ENCODE measurements around the gene ATP5F1C.
"Not testable (repeated sequence)": the region's sequence is repeated elsewhere in the genome, so short reads cannot be mapped to it uniquely, and the experiment has no call there.

Gene ATP5F1C

DNA sequence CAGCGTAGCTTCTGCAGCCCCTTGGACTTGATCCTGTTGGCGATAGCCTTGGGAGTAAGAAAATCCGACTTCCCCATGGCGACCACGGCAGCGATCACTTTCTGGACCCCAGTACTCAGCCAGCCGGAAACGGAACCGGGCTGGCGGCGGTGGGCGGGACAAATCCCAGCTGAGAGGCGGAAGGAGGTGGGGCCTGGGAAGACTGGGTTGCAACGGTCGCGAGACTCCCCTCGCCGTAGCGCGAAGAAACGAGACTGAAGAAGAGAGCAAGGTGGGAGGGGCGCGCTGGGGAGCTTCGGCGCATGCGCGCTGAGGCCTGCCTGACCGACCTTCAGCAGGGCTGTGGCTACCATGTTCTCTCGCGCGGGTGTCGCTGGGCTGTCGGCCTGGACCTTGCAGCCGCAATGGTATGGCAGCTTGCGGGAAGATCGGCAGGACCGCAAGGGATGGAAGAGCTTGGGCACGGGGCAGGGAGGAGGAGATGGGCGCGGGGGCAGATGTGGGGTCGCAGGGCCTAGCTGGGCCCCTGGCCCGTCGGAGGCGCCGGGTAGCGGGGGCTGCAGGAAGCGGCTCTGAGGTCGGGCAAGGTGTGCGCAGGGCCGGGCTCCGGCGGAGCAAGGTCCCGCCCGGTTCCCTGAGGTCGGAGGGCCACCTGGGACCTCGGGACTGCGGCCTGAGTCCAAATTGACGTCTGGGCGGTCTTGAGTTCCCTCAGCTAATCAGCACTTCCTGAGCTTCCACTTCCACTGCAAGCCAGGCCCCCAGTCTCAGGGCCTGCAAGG lies at the start of gene ATP5F1C, which contains the start of gene KIN:
TSS of gene ATP5F1C (plus strand) at position 321 of the 782 bp plus-strand sequence. CDS start at position 352, 31 bp downstream.
TSS of gene KIN (minus strand) at position 137 of the 782 bp plus-strand sequence. CDS start at position 77, 60 bp downstream.
- peak; percentile 98 for DNase-seq

DNA sequence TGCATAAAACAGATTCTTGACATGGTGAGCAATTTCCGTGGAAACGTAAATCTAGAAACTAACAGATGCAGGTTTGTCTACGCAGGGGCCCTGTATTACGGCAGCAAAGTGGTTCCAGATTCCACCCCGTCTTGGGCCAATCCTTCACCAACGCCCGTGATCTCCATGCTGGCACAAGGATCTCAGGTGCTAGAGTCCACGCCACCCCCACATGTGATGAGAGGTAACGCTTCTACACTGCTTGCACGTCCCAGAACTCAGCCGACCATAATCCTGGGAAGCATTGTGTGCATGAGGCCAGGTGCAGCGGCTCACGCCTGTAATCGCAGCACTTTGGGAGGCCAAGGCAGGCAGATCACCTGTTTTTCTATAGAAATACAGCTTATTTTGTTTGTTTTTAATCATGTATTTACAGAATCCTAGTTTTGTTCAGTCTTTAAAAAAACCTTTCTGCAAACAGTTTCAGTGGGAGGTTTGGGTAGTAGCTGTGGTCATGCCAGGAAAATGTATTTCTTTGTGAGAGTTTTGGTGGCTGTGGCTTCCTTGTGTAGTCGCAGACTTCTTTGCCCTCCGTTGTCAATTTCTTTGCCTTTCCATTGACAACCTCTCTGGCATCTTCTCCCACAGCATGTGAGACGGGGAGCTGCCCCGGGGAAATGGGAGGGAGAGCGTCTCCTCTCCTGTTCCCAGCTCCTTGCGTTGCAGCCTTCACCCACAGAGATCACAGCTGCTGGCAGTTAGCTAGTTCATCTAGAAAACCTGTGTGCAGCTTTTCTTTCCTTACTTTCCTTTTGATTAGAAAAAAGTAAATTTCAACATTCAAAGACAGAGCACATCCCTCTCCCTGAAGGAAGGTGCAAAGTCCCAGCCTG lies 49.2 kb upstream of the ATP5F1C start:
- no peak for DNase-seq

DNA sequence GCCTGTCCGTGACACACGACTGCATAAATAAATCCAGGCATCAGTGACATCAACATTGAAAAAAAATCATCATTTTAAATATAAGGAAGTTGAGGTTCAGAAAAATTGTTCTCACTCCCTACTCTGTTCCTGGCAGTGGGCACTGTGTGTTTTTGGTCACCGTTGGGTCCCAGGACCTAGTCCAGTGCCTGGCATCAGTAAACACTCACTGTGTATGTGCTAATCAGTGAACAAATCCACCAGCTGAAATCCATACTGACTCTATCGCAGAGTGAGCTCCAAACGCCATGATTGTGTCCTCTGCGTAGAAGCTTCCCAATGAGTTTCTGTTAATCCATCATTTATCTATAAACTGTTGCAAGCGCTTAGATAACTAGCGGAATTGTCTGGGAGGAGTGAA lies 43.7 kb upstream of the ATP5F1C start:
- DNase-seq, result no peak

DNA sequence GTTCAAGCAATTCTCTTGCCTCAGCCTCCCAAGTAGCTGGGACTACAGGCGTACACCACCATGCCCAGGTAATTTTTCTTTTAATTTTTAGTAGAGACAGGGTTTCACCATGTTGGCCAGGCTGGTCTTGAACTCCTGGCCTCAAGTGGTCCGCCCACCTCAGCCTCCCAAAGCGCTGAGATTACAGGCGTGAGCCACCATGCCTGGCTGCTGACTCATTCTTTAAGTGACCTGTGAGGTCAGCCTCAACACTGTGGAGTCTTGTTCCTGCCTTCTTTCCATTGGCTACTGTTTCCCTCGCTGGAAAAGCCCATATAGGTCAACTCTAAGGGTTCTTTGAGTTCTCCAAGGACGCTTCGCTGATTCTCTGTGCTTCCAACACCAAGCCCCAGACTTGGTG lies 39.3 kb upstream of the ATP5F1C start:
- DNase-seq, result not testable (repeated sequence)

DNA sequence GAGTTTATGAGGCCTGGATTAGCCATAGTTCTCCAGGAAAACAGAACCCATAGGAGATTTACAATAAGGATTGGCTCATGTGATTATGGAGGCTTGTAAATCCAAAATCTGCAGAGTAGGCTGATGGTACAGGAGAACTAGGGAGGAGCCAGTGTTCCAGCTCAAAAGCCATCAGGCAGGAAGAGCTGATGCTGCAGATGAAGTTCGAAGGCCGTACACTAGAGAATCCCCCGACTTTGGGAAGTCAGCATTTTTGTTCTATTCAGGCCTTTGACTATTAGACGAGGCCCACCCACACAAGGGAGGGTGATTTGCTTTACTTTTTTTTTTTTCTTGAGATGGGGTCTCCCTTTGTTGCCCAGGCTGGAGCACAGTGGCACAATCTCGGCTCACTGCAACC lies 37.8 kb upstream of the ATP5F1C start:
- no peak for DNase-seq

DNA sequence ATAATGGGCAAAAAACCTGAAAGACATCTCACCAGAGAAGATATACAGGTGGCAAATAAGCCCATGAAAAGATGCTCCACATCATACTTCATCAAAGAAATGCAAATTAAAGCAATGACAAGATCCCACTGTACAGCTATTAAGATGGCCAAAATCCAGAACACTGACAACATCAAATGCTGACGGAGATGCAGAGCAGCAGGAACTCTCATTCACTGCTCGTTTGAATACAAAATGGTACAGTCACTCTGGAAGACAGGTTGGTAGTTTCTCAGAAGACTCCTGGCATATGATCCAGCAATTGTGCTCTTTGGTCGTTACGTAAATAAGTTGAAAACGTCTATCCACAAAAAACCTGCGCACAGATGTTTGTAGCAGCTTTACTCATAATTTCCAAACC lies 35.7 kb upstream of the ATP5F1C start:
- no peak for DNase-seq

DNA sequence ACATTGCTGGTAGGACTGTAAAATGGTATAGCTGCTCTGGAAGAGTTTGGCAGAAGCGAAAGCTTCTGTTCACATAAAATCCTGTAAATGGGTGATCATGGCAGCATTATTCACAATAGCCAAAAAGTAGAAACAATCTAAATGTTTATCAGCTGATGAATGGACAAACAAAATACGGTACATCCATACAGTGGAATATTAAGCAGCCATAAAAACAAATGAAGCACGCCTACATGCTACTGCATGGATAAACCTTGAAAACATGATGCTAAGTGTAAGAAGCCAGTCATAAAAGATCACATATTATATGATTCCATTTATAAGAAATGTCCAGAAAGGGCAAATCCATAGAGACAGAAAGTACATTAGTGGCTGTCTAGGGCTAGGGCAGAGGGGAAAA lies 32.9 kb upstream of the ATP5F1C start:
- DNase-seq, result no peak

DNA sequence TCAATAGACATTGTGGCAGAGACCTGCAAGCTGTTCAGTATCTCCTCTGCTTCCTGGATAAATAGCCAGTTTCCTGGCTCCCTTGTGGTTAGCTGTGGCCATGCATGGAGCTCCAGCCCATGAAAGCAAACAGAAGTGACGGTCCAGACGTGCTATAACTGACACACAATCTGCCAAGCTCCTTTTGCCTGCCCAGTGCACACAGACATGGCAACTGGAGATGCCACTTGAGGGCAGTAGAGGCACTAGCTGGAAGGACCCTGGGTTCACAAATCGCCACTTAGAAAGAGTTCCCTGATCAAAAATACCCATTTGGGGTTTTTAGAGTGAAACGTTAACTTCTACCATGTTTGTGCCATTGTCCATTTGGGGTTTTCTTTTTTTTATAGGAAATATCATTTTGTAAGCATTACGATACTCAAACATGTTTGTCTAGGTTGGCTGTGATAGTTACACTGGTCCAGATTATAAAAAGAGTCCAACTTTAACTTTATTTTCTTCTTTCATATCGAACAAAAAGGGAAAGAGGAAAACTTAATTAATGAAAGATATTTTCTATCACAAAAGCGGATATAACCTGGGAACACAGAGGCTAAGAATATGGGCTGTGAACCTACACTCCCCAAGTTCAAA lies 31.5 kb upstream of the ATP5F1C start:
- DNase-seq, result peak in 1 of 2 donors; percentile 9

DNA sequence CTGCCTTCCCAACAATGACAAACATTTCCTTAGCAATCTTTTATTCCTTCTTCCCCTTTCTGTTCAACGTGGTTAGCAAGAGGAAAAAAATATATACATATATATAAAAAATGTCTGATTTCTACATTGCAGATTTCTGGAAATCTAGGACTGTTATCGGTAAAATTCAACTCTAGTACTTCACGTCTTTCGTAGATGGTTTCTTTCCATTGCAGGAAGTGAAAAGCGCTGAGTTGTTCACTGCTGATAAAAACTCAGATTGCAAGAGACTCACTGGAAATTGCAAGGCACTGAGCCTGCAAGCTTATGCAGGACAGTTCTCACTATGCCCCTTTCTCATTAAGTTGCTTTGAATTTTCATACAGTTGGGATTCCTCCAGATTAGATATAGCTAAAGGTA lies 24.0 kb upstream of the ATP5F1C start:
- no peak for DNase-seq

DNA sequence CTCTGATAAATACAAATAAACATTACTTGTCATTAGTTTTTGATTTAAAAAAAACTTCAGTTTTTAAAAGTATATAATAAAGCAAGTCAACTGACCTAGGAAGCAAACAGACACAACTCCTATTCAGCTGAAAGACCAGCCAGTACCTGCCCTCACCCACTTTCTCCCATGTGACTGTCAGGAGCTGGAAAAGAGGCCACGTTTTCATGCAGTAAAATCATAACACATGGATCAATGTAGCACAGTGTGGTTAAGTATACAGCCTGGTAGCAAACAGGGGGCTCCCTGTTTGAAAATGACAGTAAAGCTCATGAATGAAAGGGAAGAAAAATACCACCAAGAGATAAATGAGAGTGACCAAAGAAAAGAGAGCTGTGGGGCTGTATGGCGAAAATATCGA lies 21.7 kb upstream of the ATP5F1C start:
- no peak for DNase-seq

DNA sequence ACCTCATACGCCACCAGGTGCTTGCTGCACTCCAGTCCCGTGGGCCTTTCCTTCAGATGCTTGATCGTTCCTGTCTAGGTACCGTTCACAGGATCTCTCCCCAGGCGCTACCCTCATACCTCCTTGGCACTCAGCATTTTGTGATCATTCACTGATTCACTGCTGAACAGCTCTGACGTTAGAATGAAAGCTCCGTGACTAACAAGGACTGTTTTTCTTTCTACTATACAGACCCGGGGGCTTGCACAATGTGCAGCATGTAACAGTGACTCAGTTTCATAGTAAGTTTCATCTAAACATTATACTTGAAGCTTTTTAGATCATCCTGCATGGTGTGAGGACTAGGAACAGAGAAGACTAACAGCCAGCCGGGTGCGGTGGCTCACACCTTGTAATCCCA lies 20.8 kb upstream of the ATP5F1C start:
- no peak for DNase-seq

DNA sequence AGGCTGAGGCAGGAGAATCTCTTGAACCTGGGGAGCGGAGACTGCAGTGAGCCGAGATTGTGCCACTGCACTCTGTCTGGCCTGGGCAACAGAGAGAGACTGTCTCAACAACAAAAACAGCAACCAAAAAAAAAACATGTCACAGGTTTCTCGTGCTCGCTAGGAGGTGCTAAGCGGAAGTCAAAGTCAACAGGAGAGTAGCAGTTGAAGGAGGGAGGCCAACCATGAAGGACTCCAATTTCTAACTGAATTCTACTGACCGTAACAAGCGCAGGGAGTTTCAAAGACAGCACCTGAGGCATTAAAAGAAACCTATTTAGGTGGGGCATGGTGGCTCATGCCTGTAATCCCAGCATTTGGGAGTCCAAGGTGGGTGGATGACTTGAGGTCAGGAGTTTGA lies 19.6 kb upstream of the ATP5F1C start:
- no peak for DNase-seq

DNA sequence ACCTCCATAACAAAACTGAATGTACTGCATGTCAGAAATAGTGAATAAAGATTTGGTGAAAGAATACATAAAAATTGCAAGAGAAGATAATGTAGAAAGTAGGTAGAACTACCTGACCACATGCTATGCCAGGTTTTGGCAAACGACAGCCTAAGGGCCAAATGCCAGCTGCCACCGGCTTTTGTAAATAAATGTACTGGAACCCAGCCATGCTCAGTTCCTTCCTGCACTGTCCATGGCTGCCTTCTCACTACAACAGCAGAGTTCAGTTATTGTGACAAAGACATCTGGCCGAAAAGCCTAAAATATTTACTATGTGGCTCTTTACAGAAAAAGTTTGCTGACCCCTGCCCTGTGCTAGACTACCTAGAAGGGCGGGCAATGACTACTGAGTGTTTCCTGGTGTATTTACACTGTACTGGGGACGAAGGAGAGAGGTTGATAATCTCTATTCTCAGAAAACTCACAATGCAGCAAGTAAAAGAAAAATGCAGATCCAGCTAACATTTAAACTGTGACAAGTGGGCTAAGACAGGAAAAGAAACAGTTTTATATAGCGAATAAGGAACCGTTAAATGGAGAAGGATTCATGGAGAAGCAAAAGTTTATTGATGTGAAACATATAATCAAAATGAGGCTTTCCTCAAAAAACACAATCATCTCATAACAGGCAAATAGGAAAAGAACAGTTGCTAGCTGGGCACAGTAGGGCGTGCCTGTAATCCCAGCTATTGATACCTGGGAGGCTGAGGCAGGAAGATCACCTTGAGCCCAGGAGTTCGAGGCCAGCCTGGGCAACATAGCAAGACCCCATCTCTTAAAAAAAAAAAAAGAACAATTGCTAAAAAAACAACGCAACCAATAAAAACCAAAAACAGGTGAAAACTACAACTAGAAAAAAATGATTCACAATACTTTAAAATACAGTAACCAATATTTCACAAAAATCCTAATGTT lies 13.9 kb upstream of the ATP5F1C start:
- no peak for DNase-seq

DNA sequence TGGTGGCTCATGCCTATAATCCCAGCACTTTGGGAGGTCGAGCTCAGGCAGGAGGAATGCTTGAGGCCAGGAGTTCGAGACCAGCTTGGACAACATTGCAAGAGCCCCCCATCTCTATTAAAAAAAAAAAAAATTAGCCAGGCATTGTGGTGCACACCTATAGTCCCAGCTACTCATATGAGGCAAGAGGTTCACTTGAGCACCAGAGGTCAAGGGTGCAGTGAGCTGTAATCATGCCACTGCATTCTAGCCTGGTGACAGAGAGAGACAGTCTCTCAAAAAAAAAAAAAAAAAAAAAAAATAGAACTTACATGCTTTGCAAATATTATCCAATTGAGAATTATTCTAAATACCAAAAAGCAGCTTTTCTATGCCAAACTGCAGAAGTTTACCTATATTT lies 11.2 kb upstream of the ATP5F1C start:
- DNase-seq, result no peak

DNA sequence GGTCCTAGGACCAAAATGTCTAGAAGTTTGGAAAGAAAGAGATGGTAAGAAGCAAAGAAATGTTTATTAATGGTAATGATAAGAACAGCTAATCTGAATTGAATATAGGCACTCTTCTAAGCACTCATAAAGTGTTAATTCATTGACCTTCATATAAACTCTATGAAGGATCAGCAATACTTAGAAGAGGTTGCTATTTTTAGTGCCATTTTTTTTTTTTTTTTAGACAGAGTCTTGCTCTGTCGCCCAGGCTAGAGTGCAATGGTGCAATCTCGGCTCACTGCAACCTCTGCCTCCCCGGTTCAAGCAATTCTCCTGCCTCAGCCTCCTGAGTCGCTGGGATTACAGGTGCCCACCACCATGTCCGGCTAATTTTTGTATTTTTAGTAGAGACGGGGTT lies 5.8 kb upstream of the ATP5F1C start:
- not testable (repeated sequence) for DNase-seq

DNA sequence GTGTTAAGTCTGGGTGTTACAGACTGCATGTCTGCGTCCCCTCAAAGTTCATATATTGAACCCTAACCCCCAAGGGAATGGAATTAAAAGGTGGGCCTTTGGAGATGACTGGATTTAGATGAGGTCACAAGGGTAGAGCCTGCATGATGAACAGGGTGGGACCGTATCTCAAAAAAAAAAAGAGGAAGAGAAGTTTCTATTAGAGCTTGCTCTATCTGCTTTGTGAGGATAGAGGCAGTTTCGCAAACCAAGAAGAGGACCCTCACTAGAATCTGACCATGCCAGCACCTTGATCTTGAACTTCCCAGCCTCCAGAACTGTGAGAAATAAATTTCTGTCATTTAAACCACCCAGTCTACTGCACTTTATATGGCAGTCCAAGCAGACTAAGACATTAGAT lies 1.5 kb upstream of the ATP5F1C start:
- DNase-seq, result no peak

DNA sequence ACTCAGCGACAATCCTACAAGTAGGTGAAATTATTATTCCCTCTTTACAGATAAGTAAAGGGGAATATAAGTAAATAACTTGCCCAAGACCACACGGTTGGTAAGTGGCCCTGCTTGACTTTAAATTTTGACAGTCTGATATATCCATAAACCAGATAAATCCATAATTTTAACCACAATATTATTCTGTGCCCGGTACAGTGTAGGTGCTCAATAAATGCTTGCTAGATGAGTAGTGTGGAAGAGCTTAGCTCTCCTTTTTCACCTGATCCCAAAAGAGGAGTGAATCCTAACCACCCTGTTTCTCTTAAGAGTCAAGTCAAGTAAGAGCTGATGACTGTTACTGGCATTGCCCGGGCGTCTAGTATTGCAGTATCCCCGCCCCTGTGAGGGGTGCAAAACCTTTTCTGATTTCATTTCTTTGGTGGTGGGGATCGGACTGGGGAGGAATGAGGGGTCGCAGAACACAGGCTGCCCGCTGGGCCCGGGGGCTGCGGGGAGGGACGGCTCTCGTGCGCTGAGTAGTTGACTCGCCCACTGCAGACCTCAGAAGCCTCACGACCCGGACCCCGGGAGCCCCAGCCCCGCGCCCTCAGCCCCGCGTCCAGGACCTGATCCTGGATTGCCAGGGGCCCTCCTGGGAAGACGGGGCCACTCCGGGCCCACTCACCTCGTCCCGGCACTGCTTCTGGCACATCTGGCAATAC lies 674 bp upstream of the ATP5F1C start:
- no peak for DNase-seq

DNA sequence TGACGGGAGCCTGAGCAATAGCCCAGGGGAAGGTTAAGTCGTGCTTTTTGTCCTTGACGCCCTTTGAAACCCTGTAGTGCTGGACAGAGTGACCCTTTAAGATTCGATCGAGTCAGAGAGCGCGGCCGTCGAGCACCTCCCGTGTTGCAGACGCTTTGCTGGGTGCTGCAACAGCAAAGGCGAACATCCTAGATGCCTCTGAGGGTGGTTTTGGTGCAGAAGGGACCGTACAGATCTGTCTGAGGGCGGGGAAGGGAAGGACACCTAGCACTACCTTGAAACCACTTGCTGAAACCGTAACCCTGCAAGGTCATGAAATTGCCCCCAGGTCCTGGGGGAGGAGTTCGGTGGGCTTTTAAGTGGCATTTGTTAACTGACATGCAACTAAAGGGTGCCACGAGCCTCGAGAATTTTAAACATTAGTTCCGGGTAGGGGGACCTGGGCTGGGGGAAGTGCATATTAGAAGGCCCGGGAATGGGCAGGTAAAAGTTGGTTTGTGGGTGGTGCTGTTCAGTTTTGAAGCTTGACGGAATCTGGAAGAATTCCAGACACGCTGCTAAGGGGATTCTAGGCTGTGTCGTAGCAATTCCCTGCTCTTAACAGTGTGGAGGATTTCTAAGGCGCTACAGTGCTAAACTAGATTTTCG lies 786 bp downstream of the ATP5F1C start:
- peak in 1 of 2 donors; percentile 3 for DNase-seq

DNA sequence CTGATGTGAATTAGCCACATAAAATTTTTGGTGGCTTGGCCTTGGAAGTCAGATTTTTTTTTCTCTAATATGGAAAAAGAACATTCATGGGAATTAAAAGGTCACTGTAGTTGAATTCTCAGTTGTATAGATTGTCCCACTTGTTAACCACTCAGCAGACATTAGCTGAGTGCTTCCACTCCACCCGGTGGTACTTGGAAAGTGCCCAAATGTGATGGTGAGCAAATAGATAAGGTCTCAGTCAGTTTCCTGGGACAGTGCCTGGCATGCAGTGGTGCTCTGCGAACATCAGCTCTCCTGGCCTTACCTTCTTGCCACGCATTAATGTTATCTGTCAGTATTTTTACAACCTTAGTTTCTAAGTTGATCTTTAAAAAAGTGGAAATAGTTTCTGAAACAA lies 1.4 kb downstream of the ATP5F1C start:
- no peak for DNase-seq

DNA sequence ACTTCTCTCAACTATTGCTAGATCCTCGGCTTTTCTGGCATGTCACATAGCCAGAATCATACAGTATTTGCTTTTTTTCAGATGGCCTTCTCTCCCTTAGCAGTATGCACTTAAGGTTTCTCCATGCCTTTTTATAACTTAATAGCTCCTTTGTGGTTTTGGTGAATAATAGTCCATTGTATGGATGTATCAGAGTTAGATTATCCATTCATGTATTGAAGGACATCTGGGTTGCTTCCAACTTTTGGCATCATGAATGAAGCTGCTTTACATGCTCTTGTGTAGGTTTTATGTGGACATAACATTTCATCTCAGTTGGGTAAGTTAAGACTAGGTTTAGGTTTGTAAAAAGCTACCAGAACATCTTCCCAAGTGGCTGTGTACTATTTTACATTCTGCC lies 4.6 kb downstream of the ATP5F1C start:
- DNase-seq, result no peak
